K562 (cell line): ENCODE data around the gene ZNF318.
"Not testable (repeated sequence)": the region's sequence is repeated elsewhere in the genome, so short reads cannot be mapped to it uniquely, and the experiment has no call there.

Experiments used
- MEF2A ChIP-seq: IDR thresholded peaks from 2 replicates; pipeline ENCODE4 v1.6.1; 2011; ENCODE audit warnings: low read depth, mild to moderate bottlenecking, low read length, moderate library complexity; ENCODE audit not compliant: control insufficient read depth
- SMAD4 ChIP-seq: fragments of 250-450 bp; sonication (Bioruptor Pico); conservative IDR thresholded peaks from 2 replicates; pipeline ENCODE4 v1.8.0; 2021; ENCODE audit warnings: inconsistent platforms, mild to moderate bottlenecking, moderate library complexity
- SRSF1 ChIP-seq: fragments of 200-400 bp; formaldehyde crosslinking; IDR thresholded peaks from 2 replicates; pipeline ENCODE4 v1.6.1; 2017; ENCODE audit warnings: mild to moderate bottlenecking, low read depth, low read length, moderate library complexity
- ZC3H4 ChIP-seq: sonication (generic); formaldehyde crosslinking; IDR thresholded peaks from 2 replicates; pipeline ENCODE4 v1.9.0; 2021; ENCODE audit warnings: missing genetic modification reagents, borderline replicate concordance
- ZNF707 ChIP-seq: fragments of 250-450 bp; sonication (Bioruptor Pico); conservative IDR thresholded peaks from 2 replicates; pipeline ENCODE4 v1.8.0; 2022; ENCODE audit warnings: inconsistent platforms, mild to moderate bottlenecking, moderate library complexity
- TF ChIP-seq, protein P1 (sequence below), 3 experiments: IDR thresholded peaks in 2 of 3; conservative IDR thresholded peaks in 1 of 3; 2 replicates each; pipeline ENCODE4 v1.5.1; 2011 to 2012; ENCODE audit warnings: low read length in 3 of 3, mild to moderate bottlenecking in 3 of 3, control low read depth in 2 of 3, improper control_type of control experiment in 1 of 3, inconsistent platforms in 1 of 3, low read depth in 1 of 3, mixed read lengths in 1 of 3, moderate library complexity in 1 of 3; ENCODE audit not compliant: insufficient read depth in 2 of 3

DNA sequence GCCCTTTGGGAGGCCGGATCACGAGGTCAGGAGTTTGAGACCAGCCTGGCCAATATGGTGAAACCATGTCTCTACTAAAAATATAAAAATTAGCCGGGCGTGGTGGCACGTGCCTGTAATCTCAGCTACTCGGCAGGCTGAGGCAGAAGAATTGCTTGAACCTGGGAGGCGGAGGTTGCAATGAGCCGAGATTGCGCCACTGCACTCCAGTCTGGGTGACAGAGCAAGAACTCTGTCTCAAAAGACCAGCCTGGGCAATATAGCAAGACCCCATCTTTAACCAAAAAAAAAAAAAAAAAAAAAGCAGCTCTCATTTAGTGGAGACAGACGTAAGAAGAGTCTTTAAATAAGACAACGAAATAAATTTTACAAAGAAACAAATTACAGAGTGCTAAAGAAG lies 23.2 kb downstream of the ZNF318 start:
- not testable (repeated sequence) for TF ChIP-seq ZC3H4 (CRISPR knock-in tag); MEF2A; ZNF707 (CRISPR knock-in tag); SMAD4 (CRISPR knock-in tag); SRSF1
- TF ChIP-seq, protein P1, sequence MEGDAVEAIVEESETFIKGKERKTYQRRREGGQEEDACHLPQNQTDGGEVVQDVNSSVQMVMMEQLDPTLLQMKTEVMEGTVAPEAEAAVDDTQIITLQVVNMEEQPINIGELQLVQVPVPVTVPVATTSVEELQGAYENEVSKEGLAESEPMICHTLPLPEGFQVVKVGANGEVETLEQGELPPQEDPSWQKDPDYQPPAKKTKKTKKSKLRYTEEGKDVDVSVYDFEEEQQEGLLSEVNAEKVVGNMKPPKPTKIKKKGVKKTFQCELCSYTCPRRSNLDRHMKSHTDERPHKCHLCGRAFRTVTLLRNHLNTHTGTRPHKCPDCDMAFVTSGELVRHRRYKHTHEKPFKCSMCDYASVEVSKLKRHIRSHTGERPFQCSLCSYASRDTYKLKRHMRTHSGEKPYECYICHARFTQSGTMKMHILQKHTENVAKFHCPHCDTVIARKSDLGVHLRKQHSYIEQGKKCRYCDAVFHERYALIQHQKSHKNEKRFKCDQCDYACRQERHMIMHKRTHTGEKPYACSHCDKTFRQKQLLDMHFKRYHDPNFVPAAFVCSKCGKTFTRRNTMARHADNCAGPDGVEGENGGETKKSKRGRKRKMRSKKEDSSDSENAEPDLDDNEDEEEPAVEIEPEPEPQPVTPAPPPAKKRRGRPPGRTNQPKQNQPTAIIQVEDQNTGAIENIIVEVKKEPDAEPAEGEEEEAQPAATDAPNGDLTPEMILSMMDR (IDR thresholded peaks at IDR 0.05 in 2 of 3, conservative IDR thresholded peaks at IDR 0.05 in 1 of 3; ENCODE audit: insufficient read depth in 2 of 3, low read depth in 1 of 3, low read length in 3 of 3) = not testable (repeated sequence)
